CD14-positive monocyte (primary cell): ENCODE results near the gene OXGR1. TPM values are rescaled to one million over a fixed set of nuclear protein-coding genes. Genes with fewer than 3 reads are reported as not detected.
"Not testable (repeated sequence)": the region's sequence is repeated elsewhere in the genome, so short reads cannot be mapped to it uniquely, and the experiment has no call there.

Source experiments
- DNase-seq, 3 donors: peaks; one replicate each; pipeline ENCODE4 v3.0.0-alpha.2; 2011 to 2022
- H2AFZ ChIP-seq: 2 replicates; pipeline ENCODE4 v1.6.0; 2012; ENCODE audit warnings: mild to moderate bottlenecking, low read depth, low read length, inconsistent platforms; ENCODE audit not compliant: insufficient read depth, poor library complexity, severe bottlenecking
- H3K27ac ChIP-seq, 2 donors: 1 replicate in 1 of 2; 2 replicates in 1 of 2; pipeline ENCODE4 v1.5.1; 2012 to 2013; ENCODE audit warnings: low read length in 2 of 2, control low read depth in 1 of 2, inconsistent platforms in 1 of 2, low read depth in 1 of 2, mild to moderate bottlenecking in 1 of 2
- H3K27me3 ChIP-seq, 2 donors: one replicate each; pipeline versions ENCODE4 v1.6.0 to v1.6.1; 2011 to 2013; ENCODE audit warnings: low read length in 2 of 2; ENCODE audit not compliant: control insufficient read depth in 2 of 2, insufficient read depth in 2 of 2
- H3K36me3 ChIP-seq, 2 donors: replicated peaks in 1 of 2; 1 replicate in 1 of 2; 2 replicates in 1 of 2; pipeline versions ENCODE4 v1.5.1 to v1.6.1; 2012 to 2013; ENCODE audit warnings: low read length in 2 of 2, control low read depth in 1 of 2, inconsistent platforms in 1 of 2, mild to moderate bottlenecking in 1 of 2; ENCODE audit not compliant: insufficient read depth in 2 of 2, control insufficient read depth in 1 of 2
- H3K4me1 ChIP-seq, 2 donors: 1 replicate in 1 of 2; 2 replicates in 1 of 2; pipeline versions ENCODE4 v1.5.1 to v1.6.1; 2012 to 2013; ENCODE audit warnings: low read length in 2 of 2, control low read depth in 1 of 2, inconsistent platforms in 1 of 2, mild to moderate bottlenecking in 1 of 2, moderate library complexity in 1 of 2; ENCODE audit not compliant: insufficient read depth in 2 of 2, control insufficient read depth in 1 of 2
- H3K4me2 ChIP-seq: replicated peaks from 2 replicates; pipeline ENCODE3; 2012; ENCODE audit warnings: low read length, moderate library complexity, mild to moderate bottlenecking; ENCODE audit not compliant: poor library complexity, severe bottlenecking; ENCODE audit errors: extremely low read depth
- H3K4me3 ChIP-seq, 3 experiments: fragments of 200-600 bp in 1 of 3; sonication (generic) in 1 of 3; replicated peaks in 1 of 3; 1 replicate in 2 of 3; 2 replicates in 1 of 3; pipeline ENCODE4 v1.5.1; 2011 to 2013; ENCODE audit warnings: low read length in 3 of 3, mild to moderate bottlenecking in 3 of 3, control low read depth in 2 of 3, low read depth in 2 of 3, inconsistent platforms in 1 of 3, moderate library complexity in 1 of 3
- H3K79me2 ChIP-seq: 2 replicates; pipeline ENCODE4 v1.6.0; 2012; ENCODE audit warnings: mild to moderate bottlenecking, control low read depth, inconsistent platforms, low read length, moderate library complexity; ENCODE audit not compliant: insufficient read depth
- H3K9ac ChIP-seq: 2 replicates; pipeline ENCODE4 v1.6.0; 2017; ENCODE audit warnings: low read length, mild to moderate bottlenecking; ENCODE audit not compliant: insufficient read depth, poor library complexity, severe bottlenecking
- H3K9me3 ChIP-seq, 2 donors: replicated peaks in 1 of 2; 1 replicate in 1 of 2; 2 replicates in 1 of 2; pipeline versions ENCODE4 v1.5.1 to v1.6.1; 2012 to 2013; ENCODE audit warnings: low read length in 2 of 2, control low read depth in 1 of 2; ENCODE audit not compliant: control insufficient read depth in 1 of 2, insufficient read depth in 1 of 2
- H4K20me1 ChIP-seq: 2 replicates; pipeline ENCODE4 v1.6.0; 2012; ENCODE audit warnings: mild to moderate bottlenecking, low read length, control low read depth, moderate library complexity; ENCODE audit not compliant: insufficient read depth
- H3K27ac Mint-ChIP-seq, 7 donors: one replicate each; pipeline ENCODE4 v1.8.0; 2020; ENCODE audit warnings: mild to moderate bottlenecking in 7 of 7, mixed read lengths in 7 of 7, moderate library complexity in 6 of 7, inconsistent platforms in 2 of 7
- H3K27me3 Mint-ChIP-seq, 3 donors: one replicate each; pipeline ENCODE4 v1.8.0; 2021 to 2022; ENCODE audit warnings: low read depth in 3 of 3, mild to moderate bottlenecking in 3 of 3, mixed read lengths in 3 of 3, moderate library complexity in 3 of 3, inconsistent platforms in 1 of 3
- H3K36me3 Mint-ChIP-seq, 2 donors: one replicate each; pipeline ENCODE4 v1.8.0; 2020; ENCODE audit warnings: mixed read lengths in 2 of 2, inconsistent platforms in 1 of 2, mild to moderate bottlenecking in 1 of 2
- H3K4me1 Mint-ChIP-seq: one replicate; pipeline ENCODE4 v1.8.0; 2020; ENCODE audit warnings: mild to moderate bottlenecking, mixed read lengths
- H3K4me3 Mint-ChIP-seq, 2 donors: one replicate each; pipeline ENCODE4 v1.8.0; 2020; ENCODE audit warnings: mild to moderate bottlenecking in 2 of 2, mixed read lengths in 2 of 2, moderate library complexity in 1 of 2
- H3K9me3 Mint-ChIP-seq, 7 donors: one replicate each; pipeline ENCODE4 v1.8.0; 2020 to 2022; ENCODE audit warnings: mixed read lengths in 7 of 7, mild to moderate bottlenecking in 6 of 7, moderate library complexity in 6 of 7, inconsistent platforms in 2 of 7
- CTCF ChIP-seq: fragments of 200-600 bp; IDR thresholded peaks from one replicate; pipeline ENCODE4 v1.8.0; 2022; ENCODE audit warnings: antibody characterized with exemption, mild to moderate bottlenecking
- WGBS: methylation state at CpG from one replicate; pipeline ENCODE4 v1.1.5; 2013; ENCODE audit warnings: missing lambda C conversion rate; ENCODE audit not compliant: insufficient coverage; 5-methylcytosine and 5-hydroxymethylcytosine counted together
- intact Hi-C, 2 donors: fragments of 100-400 bp; cut with micrococcal nuclease; formaldehyde crosslinking; loops; one replicate each; pipeline versions ENCODE4 v1.15.0 to v1.15.1; 2023
- polyA plus RNA-seq, 3 donors: library from polyadenylated mRNA; depleted of rRNA in 1 of 3; unstranded in 2 of 3; stranded (reverse) in 1 of 3; fragments of 300-500 nt in 2 of 3; fragments of >200 nt in 1 of 3; fragmentation: Illumina TruSeq in 2 of 3; gene quantifications; 1 replicate in 2 of 3; 2 replicates in 1 of 3; pipeline ENCODE4 v1.2.3, GENCODE V29; 2012 to 2021

The OXGR1 gene
- polyA plus RNA-seq, 3 donors: 0.22 to 0.27 TPM; not detected in 1

DNA sequence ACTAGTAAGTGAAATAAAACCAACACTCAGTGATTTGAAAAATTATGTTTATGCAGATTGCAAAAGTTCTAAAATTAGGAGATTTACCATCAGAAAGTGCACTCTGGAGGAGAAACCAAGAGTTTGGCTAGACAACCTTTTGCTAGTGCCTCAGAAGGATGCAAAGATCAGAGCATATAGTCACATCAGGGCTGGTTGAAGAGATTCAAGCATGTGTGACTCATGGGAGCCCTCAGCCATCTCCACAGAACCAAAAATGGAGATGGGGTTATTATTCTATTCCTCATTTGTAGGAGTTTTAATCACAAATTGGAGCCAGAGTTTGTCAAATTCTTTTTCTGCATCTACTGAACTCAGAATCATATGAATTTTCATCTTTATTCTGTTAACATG is 32.9 kb upstream of the OXGR1 start:
- Histone ChIP-seq H3K4me1 (no peaks in the 10 kb centered on the region), H3K4me3 (no peak overlapping the region), H3K9ac (no peak overlapping the region), H3K27me3 (peaks cover 7 to 13% of the 10 kb centered on the region in 2 donors), H4K20me1 (no peaks in the 10 kb centered on the region), H3K27ac (no peak overlapping the region), H3K4me2 (no peak overlapping the region), H2AFZ (no peak overlapping the region), H3K36me3 (no peaks in the 10 kb centered on the region), H3K9me3 (no peaks in the 10 kb centered on the region), H3K79me2 (no peaks in the 10 kb centered on the region)
- intact Hi-C loops: no loop called here
- no peak for TF ChIP-seq CTCF
- H3K9me3 Mint-ChIP-seq: peaks cover 0 to 2% (median 0%) of the 10 kb centered on the region in 7 donors
- no peak overlapping the region for H3K4me3 Mint-ChIP-seq
- no peaks in the 10 kb centered on the region for H3K36me3 Mint-ChIP-seq
- H3K27me3 Mint-ChIP-seq: peaks cover 6 to 27% (median 20%) of the 10 kb centered on the region in 3 donors
- DNase-seq: no peak
- H3K27ac Mint-ChIP-seq: no peak overlapping the region
- peaks cover 2% of the 10 kb centered on the region for H3K4me1 Mint-ChIP-seq

DNA sequence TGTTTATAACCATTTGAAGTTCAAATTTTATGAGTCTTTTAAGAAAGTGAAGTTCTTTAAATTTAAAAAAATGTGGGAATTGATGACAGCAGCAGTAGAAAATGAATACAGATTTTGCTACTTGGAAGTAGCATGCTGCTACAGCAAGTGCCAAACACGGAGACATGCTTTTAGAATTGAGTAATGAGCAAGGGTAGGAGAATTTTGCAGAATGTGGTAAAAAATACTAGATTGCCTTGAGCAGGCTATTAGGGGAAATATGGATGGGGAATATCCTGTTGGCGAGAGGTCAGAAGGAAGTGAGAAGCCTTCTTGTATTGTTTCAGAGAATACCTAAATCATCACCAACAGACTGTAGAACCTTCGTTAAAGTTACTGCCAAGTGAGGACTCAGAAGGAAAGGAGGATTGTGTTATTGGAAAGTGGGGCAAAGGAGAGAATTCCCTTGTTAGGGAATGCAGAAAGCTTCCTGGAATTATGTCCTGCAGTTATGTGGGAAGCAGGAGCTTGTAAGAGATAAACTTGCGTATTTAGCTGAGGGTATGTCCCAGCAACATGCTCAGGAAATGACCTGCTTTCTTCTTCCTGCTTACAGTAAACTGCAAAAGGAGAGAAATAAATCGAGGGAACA is 32.4 kb upstream of the OXGR1 start:
- intact Hi-C loops: no loop called here

GRCh38 chr13:97023812-97024211 is 29.5 kb upstream of the OXGR1 start:
- H3K9me3 Mint-ChIP-seq, H3K36me3 ChIP-seq, H3K4me2 ChIP-seq, H3K4me3 ChIP-seq, H2AFZ ChIP-seq, intact Hi-C loops, H3K79me2 ChIP-seq, H3K9me3 ChIP-seq, H3K27ac Mint-ChIP-seq, H3K36me3 Mint-ChIP-seq, DNase-seq, H4K20me1 ChIP-seq, H3K9ac ChIP-seq, H3K4me1 Mint-ChIP-seq, H3K4me1 ChIP-seq, H3K27ac ChIP-seq: not testable (repeated sequence)
- peaks cover 16 to 42% (median 32%) of the 10 kb centered on the region in 3 donors for H3K27me3 Mint-ChIP-seq
- H3K27me3 ChIP-seq: peaks cover 33 to 41% of the 10 kb centered on the region in 2 donors
- no CpG with 5 or more reads among the region's 1 CpG for WGBS
- H3K4me3 Mint-ChIP-seq: peak overlapping the region in 1 of 2 donors; percentile 13

More for the DNA sequence above, 32.4 kb upstream of the OXGR1 start:
- H3K4me1 Mint-ChIP-seq: peaks cover 2% of the 10 kb centered on the region
- H3K36me3 Mint-ChIP-seq: no peaks in the 10 kb centered on the region
- peaks cover 9 to 18% of the 10 kb centered on the region in 2 donors for H3K27me3 ChIP-seq
- H3K4me3 ChIP-seq: no peak overlapping the region
- no peak overlapping the region for H3K4me2 ChIP-seq
- peak overlapping the region in 1 of 2 donors; percentile 3 for H3K4me3 Mint-ChIP-seq
- H3K9ac ChIP-seq: no peak overlapping the region
- H4K20me1 ChIP-seq: no peaks in the 10 kb centered on the region
- TF ChIP-seq CTCF: no peak
- no peaks in the 10 kb centered on the region for H3K79me2 ChIP-seq
- no peaks in the 10 kb centered on the region for H3K9me3 ChIP-seq
- no peak overlapping the region for H2AFZ ChIP-seq
- no peak overlapping the region for H3K27ac Mint-ChIP-seq
- H3K9me3 Mint-ChIP-seq: peaks cover 0 to 2% (median 0%) of the 10 kb centered on the region in 7 donors
- peaks cover 6 to 30% (median 23%) of the 10 kb centered on the region in 3 donors for H3K27me3 Mint-ChIP-seq
- WGBS: 75% methylated on average over 1 of the region's 5 CpGs
- no peak for DNase-seq
- no peaks in the 10 kb centered on the region for H3K4me1 ChIP-seq
- H3K27ac ChIP-seq: no peak overlapping the region
- no peaks in the 10 kb centered on the region for H3K36me3 ChIP-seq
